Measurements from ENCODE around the gene ITSN1.
"Not testable (repeated sequence)": the region's sequence is repeated elsewhere in the genome, so short reads cannot be mapped to it uniquely, and the experiment has no call there.

Gene ITSN1

DNA sequence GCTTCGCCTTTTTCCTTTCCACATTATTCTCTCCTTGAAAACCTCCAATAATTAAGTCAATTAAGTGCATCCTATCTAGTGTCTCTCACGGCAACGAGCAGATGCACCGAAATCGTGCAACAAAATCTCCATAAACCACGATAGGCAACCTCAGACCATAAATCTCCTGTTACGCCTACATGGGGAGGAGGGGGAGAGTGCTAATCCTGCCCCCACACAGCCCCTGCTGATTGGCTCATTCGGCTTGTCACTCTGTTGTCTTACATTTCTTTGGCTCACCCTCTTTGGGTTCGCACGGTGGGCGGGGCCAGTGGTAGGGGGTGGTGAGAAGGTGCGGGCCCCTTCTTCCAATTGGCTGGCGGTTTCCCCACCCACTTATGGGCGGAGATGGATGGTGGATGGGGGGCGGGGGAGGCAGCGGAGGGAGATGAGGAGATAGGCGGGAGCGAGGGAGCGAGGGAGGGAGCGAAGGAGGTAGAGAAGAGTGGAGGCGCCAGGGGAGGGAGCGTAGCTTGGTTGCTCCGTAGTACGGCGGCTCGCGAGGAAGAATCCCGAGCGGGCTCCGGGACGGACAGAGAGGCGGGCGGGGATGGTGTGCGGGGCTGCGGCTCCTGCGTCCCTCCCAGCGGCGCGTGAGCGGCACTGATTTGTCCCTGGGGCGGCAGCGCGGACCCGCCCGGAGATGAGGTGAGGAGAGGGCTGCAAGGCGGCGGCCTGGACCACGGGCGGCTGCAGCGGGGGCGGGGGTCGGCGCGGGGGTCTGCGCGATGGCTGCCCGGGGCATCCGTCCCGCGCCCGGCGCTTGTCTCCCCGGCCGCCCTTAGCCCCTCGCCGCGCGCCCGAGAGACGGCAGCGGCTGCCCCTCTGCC is at the start of gene ITSN1:
TSS of gene ITSN1 (plus strand) at position 475 of the 869 bp plus-strand sequence. CDS start 76,328 bp downstream, outside the sequence.
- peak; percentile 96 to 98 (median 97) for DNase-seq (ENCODE audit: low read depth in 2 of 3, low spot score in 2 of 3)

DNA sequence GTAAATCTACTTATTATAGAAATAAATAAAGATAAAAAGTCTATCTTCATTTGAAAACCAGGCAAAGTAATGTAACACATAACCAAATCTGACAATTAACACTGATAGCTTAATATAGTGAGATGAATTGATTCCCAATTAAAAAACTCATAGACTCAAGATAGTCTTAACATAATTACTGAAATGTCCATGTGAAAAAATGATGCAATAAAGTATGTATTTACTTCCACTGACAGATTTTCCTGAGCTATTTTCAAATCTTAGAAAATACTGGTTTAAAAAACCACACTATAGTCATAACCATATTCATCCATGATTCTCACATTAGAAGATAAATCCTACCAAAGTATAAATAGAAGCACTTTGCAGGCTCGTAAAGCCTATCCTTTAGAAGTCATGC is 44.2 kb upstream of the ITSN1 start:
- no peak for DNase-seq (ENCODE audit: low read depth in 2 of 3, low spot score in 2 of 3)

DNA sequence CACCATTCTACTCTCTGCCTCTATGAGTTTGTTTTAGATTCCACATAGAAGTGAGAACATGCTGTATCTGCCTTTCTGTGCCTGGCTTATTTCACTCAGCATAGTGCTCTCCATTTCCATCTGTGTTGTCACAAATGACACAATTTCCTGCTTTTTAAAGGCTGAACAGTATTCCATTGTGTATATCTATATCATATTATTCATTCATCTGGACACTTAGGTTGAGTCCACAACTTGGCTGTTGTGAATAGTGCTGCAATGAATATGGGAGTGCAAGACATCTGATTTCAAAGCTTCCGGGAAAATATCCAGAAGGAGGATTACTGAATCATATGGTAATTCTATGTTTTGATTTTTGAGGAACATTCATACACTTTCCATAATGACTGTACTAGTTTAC is 33.7 kb upstream of the ITSN1 start:
- no peak for DNase-seq (ENCODE audit: low read depth in 2 of 3, low spot score in 2 of 3)

DNA sequence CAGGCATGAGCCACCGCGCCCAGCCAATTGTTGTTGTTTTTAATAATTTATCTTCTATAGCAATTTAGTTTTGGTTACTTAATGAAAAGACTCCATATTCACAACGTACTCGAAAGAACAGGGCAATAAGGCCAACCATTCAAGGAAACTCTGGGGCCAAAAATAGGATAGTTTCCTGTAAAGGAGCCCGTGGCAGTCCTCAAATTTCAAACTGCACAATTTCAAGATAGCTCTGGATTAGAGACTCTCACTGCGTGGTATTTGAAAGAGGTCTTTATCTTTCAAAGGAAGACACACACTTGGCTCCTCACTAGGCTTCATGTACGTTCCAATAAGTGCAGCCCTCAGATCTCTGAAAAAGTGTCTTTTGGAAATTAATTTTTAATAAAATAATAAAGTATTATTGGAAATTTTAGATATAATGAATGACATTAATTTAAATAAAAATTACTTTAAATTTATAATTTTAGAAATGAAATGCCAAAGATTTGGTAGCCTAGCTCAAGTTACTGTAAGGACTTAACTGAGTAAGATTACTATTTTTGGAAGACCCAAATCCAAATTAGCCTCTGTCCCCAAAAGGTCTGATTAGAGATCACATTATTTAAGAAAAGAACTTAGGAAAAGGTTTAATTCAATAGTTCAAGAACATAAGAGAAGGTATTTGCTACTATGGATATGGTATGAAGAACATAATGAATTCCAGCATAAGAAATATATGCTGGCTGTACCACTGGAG is 31.1 kb upstream of the ITSN1 start:
- DNase-seq (ENCODE audit: low read depth in 2 of 3, low spot score in 2 of 3), result no peak

DNA sequence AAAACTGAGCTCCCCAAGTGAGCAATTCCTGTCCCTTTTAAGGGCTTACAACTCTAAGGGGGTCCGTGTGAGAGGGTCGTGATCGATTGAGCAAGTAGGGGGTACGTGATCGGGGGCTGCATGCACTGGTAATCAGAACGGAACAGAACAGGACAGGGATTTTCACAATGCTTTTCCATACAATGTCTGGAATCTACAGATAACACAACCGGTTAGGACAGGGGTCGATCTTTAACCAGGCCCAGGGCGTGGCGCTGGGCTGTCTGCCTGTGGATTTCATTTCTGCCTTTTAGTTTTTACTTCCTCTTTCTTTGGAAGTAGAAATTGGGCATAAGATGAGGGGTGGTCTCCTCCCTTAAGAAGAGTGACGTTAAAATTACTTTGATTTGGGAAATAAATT is 24.7 kb upstream of the ITSN1 start:
- not testable (repeated sequence) for DNase-seq (ENCODE audit: low read depth in 2 of 3, low spot score in 2 of 3)

DNA sequence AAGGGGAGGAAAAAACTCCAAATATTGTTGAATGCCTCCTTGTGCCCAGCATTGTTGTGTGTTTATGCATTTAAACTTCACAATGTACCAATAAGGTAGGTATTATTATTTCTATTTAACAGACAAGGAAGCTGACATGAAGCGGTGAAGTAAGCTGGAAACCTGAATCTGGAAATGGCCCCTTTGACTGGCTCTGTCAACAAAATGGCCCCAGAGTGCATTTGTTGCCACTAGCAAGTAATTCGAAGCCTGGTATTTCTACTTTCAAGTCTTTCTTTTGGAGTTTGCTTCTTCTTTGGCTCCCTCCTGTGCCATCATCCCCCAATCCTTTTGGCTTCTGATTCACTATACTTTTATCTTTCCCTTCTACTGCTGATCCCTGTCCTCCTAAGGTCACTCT is 23.9 kb upstream of the ITSN1 start:
- DNase-seq (ENCODE audit: low read depth in 2 of 3, low spot score in 2 of 3), result no peak

DNA sequence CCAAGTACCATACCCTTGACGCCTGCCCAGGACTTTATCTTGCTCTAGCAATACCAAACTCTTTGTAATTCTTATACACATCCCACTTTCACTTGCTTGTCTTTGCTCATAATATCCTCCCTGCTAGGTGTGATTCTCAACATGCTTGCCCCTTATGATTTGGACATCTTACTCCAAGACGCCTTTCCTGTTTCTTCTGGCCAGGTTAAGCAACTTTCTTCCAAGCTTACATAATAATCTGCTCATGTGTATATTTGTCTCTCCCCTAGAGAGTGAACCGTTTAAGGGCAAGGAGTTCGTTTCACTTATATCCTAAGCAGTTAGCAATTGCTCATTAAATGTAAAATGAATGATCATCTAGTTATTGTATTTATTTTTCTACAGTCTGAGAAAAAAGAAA is 22.6 kb upstream of the ITSN1 start:
- no peak for DNase-seq (ENCODE audit: low read depth in 2 of 3, low spot score in 2 of 3)

DNA sequence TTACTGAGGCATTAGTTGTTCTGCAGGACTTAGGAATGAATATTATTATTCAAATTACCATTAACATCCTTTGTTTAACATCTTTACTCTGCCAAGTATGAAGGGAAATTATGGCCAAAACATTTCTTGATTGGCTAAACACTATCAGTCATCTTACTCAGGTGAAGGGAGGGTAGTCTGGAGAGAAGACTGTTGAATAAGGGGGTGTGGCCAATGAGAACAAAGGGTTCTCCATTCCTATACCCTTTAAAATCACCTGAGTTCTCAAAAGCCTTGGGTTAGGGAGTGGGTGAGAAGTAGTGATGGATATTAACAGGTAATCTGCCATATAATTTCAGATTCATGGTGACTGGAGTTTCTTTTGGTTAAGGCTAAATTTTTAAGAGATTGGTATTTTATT is 20.0 kb upstream of the ITSN1 start:
- no peak for DNase-seq (ENCODE audit: low read depth in 2 of 3, low spot score in 2 of 3)

DNA sequence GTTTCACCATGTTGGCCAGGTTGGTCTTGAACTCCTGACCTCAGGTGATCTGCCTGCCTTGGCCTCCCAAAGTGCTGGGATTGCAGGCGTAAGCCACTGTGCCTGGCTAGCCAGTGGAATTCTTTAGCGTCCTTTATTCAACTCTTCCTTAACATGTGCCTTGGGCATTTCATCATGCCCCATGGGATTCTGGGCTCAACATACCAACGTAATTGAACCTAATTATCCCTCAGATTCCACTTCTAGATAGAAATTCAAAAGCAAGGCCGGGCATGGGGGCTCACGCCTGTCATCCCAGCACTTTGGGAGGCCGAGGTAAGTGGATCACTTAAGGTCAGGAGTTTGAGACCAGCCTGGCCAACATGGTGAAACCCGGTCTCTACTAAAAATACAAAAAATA is 16.1 kb upstream of the ITSN1 start:
- not testable (repeated sequence) for DNase-seq (ENCODE audit: low read depth in 2 of 3, low spot score in 2 of 3)

DNA sequence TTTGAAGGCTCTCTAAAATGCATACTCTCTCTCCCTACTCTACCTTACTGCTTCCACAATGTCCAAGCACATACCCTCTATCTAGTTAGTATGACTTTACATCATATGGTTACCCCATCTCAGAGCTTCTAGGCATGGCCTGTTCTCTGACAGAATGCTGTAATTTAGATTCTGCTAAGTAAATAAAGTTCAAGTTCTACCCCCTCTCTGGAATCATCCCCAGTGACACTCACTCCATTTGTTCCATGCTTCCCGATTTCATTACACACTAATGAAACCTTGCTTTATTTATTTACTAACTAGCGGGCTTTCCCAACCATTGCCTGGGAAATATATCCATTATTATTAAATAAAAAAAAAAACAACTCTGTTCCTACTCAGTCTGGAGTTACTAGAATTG is 8.0 kb upstream of the ITSN1 start:
- no peak for DNase-seq (ENCODE audit: low read depth in 2 of 3, low spot score in 2 of 3)

DNA sequence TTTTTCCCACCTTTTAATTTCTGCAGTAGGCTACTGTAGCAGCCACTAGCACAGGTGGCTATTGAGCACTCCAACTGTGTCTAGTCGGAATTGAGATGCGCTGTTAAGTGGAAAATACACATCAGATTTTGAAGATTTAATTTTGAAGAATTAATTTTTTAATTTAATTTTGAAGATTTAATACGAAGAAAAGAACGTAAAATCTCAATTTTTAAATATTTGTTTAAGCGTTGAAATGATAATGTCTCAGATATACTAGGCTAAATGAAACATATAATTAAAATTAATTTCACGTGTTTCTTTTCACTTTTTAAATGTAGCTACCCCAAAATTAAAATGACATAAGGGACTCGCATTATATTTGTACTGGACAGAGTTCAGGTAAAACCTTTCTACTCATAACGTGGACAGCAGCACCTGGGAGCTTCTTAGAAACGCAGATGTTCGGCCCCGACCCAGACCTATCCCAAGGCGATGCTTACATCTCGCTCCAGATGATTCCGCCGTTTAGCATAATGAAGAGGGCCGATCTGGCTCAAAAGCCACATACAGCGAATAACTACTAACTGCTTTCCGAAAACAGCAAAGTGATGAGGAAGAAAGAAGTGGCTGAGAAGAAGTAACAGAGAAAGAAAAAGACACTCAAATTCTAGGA is 1.5 kb upstream of the ITSN1 start:
- no peak for DNase-seq (ENCODE audit: low read depth in 2 of 3, low spot score in 2 of 3)

DNA sequence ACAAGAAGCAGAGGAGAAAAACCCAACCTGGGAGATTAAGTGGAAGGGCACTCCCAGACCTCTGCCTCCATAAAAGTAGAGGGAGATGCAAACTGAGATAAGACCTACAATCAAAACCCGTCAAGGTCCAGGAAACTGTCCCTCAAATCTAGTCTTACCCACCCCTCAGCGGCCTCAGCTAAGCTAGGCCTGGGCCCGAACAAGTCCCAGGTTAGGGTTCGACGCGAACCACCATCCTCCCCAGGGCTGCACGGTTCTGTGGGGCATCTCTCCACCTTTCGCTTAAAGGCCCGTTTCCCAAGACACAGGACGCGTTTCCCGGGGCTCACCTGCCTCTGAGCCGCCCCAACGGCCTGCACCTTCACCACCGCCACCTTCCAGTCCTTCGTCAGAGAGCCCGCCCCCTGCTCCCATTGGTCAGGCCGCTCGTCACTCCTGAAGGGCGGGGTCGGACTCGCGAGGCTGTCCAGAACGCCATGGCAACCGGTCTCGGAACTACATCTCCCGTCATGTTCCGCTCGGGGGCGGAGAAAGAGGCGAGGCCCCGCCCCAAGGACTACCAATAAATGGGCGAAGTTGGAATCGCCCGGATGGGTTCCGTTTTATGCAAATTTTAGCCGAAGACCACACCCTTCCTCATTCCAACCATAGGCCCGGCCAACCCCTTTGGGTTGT is 812 bp upstream of the ITSN1 start, which contains the start of gene CRYZL1:
TSS of gene CRYZL1 (minus strand) at position 390 of the 675 bp plus-strand sequence. CDS start 10,190 bp downstream, outside the sequence.
- peak; percentile 92 to 98 (median 97) for DNase-seq (ENCODE audit: low read depth in 2 of 3, low spot score in 2 of 3)

DNA sequence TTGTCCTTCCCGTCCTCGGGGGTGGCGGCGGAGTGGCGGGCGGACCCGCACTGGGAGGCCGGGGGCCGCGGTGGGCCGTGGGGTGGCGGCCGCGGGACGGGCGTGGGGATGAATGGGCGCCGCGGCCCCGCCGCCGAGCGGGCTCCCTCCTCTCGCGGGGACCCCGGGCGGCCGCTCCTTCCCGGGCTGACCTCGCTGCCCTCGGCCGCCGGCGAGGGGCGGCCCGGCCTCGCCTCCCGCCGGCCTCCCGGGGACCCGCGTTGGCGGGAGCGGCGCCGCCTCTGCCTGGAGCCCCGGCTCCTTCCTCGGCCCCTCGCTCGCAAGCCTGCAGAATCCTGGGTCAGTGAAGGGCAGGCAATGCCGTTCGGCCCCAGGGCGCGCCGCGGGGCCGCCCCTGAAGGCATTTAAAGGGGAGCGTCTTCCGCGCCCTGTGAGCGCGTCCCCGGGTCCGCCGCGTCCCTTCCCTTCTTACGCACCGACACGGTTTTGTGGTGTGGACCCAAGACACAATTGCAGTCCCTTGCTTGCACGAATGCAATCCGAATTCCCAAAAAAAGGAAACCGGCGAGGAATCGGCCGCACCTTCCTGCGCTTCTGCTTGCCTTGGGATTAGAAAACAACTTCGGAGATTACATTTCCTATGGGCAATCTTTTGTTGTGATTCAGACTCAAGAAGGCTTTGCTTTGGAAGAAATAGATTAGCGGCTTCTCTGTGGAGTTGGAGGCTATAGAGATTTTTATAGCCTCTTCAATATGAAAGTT is 776 bp downstream of the ITSN1 start:
- DNase-seq (ENCODE audit: low read depth in 2 of 3, low spot score in 2 of 3), result peak in 1 of 3 experiments; percentile 1

DNA sequence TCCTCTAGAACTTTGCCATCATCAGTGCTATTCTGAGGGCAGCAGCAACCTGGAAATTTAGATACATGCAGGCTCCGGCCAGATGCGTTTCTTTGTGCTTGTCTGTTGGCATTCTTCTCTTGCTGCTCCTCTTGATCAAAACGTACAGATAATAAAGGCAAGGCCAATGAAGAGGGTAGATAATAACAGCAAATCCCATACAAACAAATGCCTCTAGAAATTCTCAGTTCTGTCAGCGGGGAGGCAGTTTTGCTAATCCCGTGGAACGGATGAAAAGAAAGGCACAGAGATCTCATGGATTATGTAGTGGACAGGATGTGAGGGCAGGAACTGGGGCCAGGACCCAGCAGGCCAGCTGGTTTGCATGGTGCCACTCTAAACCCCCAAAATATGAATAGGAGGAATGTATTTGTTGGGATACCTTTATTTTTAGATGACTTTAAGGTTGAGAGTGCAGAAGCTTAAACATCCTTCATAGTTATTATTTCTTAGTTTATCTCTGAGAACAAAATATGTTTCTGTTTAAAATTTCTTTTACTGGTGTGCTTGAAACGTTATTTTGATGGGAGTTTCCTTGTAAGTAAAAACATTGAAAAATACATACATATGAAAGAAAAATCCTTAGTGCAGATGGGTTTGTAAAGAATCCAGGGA is 1.5 kb downstream of the ITSN1 start:
- DNase-seq (ENCODE audit: low read depth in 2 of 3, low spot score in 2 of 3), result no peak

DNA sequence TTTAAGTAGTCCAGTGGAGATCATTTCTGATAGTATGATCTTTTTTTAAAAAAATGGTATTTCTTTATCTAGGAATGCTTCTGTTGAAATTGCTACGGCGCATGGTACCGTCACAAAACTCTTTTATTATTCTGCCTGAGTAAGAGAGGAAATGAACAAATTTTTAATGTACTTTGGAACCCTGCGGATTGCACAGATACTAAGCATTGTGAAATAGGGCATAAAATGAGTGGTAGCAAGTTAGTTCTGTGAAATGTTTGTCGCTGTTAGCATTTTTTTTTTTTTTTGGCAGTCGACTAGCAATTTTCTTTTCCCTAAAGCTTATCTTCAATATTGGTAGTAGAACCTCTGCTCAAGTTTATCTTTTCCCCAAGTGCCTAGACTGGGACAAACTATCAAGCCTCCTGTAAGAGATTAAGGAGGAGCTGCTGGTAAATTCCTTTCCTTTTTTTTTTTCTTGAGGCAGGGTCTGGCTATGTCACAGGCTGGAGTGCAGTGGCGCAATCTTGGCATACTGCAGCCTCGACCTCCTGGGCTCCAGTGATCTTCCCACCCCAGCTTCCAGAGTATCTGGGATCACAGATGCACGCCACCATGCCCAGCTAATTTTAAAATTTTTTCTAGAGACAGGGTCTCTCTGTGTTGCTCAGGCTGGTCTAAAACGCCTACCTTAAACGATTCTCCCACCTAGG is 2.2 kb downstream of the ITSN1 start:
- no peak for DNase-seq (ENCODE audit: low read depth in 2 of 3, low spot score in 2 of 3)

DNA sequence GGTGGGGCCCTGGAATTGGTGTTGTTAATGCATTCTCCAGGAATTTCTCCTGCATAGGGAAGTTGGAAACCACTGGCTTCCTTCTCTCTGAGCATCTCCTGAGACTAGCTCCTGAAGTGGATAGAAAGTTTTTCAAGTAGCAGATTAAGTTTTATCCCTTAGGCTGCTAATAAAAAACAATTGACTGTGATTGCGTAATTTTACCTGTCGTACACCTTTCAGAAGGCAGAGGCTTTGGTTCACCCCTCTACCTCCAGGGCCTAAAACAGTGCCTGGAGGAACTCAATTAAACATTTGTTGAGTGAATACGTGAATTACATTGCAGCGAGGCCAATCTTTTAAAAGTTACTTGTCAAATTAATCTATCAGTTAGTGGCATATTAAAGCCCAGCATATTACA is 3.4 kb downstream of the ITSN1 start:
- no peak for DNase-seq (ENCODE audit: low read depth in 2 of 3, low spot score in 2 of 3)

DNA sequence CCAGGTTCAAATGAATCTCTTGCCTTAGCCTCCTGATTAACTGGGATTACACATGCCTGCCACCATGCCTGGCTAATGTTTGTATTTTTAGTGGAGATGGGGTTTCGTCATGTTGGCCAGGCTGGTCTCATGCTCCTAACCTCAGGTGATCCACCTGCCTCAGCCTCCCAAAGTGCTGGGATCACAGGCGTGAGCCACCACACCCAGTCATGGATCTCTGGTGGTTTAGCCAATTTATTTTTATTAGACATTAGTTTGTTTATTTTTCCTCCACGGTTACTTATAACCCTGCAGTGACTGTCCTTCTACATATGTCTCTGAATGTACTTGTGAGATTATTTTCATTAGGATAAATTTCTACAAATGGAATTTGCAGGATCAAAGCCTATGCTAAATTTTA is 5.3 kb downstream of the ITSN1 start:
- no peak for DNase-seq (ENCODE audit: low read depth in 2 of 3, low spot score in 2 of 3)

DNA sequence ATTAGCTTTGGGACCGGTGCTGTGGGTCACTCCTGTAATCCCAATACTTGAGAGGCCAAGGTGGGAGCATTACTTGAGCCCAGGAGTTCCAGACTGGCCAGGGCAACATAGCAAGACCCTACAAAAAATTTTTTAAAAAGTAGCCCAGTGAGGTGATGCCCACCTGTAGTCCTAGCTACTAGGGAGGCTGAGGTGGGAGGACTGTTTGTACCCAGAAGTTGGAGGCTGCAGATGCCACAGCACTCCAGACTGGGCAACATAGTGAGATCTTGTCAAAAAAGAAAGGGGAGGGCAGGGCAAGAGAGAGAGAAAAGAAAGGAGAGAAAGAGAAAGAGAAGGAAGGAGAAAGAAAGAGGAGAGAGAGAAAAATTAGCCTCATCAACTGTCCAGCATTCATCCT is 6.3 kb downstream of the ITSN1 start:
- DNase-seq (ENCODE audit: low read depth in 2 of 3, low spot score in 2 of 3), result no peak

DNA sequence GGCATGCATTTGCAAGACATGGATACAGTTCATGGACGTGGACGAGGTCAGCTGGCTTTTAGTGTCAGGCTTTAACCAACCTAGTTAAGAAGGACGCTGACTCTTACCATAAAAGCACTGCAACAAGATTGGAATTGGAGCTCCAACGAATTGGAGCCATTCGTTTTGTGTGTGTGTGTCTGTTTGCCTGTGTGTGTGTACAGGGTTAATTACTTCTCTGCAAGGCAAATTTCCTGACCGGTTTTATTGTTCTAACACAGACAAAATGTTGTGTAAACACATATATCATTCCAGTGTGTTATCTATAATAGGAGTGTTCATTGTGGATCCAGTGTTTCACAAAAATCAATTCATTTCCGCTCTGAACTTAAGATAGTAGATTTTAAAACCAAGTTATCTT is 7.9 kb downstream of the ITSN1 start:
- DNase-seq (ENCODE audit: low read depth in 2 of 3, low spot score in 2 of 3), result no peak

Measured in activated CD8-positive, alpha-beta memory T cell treated with anti-CD3 and anti-CD28 coated beads for 48 hours (primary cell).